HEK293 (cell line): Measurements from ENCODE around the gene CALML3.

Experiments
- CTCF ChIA-PET: fragments of 350-600 bp; formaldehyde crosslinking; extraction: SDS; loops from one replicate; lab custom pipeline; 2021; ENCODE audit warnings: antibody characterized with exemption; lab: Yijun Ruan, JAX
- POLR2A ChIA-PET: fragments of 300-600 bp; formaldehyde crosslinking; extraction: SDS; loops from one replicate; lab custom pipeline; 2020; ENCODE audit warnings: antibody characterized with exemption, inconsistent platforms; lab: Yijun Ruan, JAX
- H3K27ac ChIP-seq: fragments of 200-500 bp; sonication (Bioruptor generic); 2 replicates; pipeline ENCODE4 v1.5.1; 2014; ENCODE audit warnings: low read depth, low read length, control low read depth, inconsistent platforms; ENCODE audit errors: extremely low read depth
- H3K36me3 ChIP-seq, 2 experiments: fragments of 200-500 bp in 1 of 2; sonication (Bioruptor generic) in 1 of 2; 1 replicate in 1 of 2; 2 replicates in 1 of 2; pipeline ENCODE4 v1.5.1; 2014 to 2017; ENCODE audit warnings: inconsistent platforms in 2 of 2, low read length in 2 of 2; ENCODE audit not compliant: control insufficient read depth in 2 of 2, insufficient read depth in 1 of 2
- H3K4me1 ChIP-seq: fragments of 200-500 bp; sonication (Bioruptor generic); 2 replicates; pipeline ENCODE4 v1.5.1; 2014; ENCODE audit warnings: mild to moderate bottlenecking, low read length, inconsistent platforms; ENCODE audit not compliant: control insufficient read depth, insufficient read depth
- H3K4me3 ChIP-seq: 2 replicates; pipeline ENCODE4 v1.5.1; 2011; ENCODE audit warnings: low read depth, mild to moderate bottlenecking, control low read depth, low read length, moderate library complexity
- H3K9me3 ChIP-seq: fragments of 200-500 bp; sonication (Bioruptor generic); 2 replicates; pipeline ENCODE4 v1.5.1; 2014; ENCODE audit warnings: low read depth, low read length, inconsistent platforms; ENCODE audit not compliant: control insufficient read depth, insufficient read depth
- GLI4 ChIP-seq: fragments of 450-650 bp; formaldehyde crosslinking; IDR thresholded peaks from 2 replicates; pipeline ENCODE4 v1.5.1; 2016; ENCODE audit warnings: missing biosample characterization, missing genetic modification characterization
- KLF9 ChIP-seq: fragments of 450-650 bp; formaldehyde crosslinking; IDR thresholded peaks from 2 replicates; pipeline ENCODE4 v1.5.1; 2016; ENCODE audit warnings: missing biosample characterization, missing genetic modification characterization, low read depth
- MYNN ChIP-seq: fragments of 450-650 bp; formaldehyde crosslinking; IDR thresholded peaks from 2 replicates; pipeline ENCODE4 v1.5.1; 2016; ENCODE audit warnings: missing biosample characterization, missing genetic modification characterization, borderline replicate concordance
- PRDM10 ChIP-seq: fragments of 450-650 bp; formaldehyde crosslinking; IDR thresholded peaks from 2 replicates; pipeline ENCODE4 v1.5.1; 2016; ENCODE audit warnings: missing biosample characterization, missing genetic modification characterization
- TSHZ1 ChIP-seq: fragments of 450-650 bp; formaldehyde crosslinking; IDR thresholded peaks from 2 replicates; pipeline ENCODE4 v1.5.1; 2016; ENCODE audit warnings: missing biosample characterization, missing genetic modification characterization, borderline replicate concordance
- ZIC2 ChIP-seq: fragments of 450-650 bp; formaldehyde crosslinking; IDR thresholded peaks from 2 replicates; pipeline ENCODE4 v1.5.1; 2016; ENCODE audit warnings: missing biosample characterization, missing genetic modification characterization
- ZNF114 ChIP-seq: fragments of 450-650 bp; formaldehyde crosslinking; IDR thresholded peaks from 2 replicates; pipeline ENCODE4 v1.5.0; 2017; ENCODE audit warnings: missing biosample characterization, missing genetic modification characterization
- ZNF292 ChIP-seq: fragments of 450-650 bp; formaldehyde crosslinking; IDR thresholded peaks from 2 replicates; pipeline ENCODE4 v1.5.1; 2016; ENCODE audit warnings: low read depth, missing biosample characterization, missing genetic modification characterization, borderline replicate concordance
- ZNF324 ChIP-seq: fragments of 450-650 bp; formaldehyde crosslinking; IDR thresholded peaks from 2 replicates; pipeline ENCODE4 v1.5.1; 2016; ENCODE audit warnings: missing biosample characterization, missing genetic modification characterization
- ZNF645 ChIP-seq: fragments of 450-650 bp; formaldehyde crosslinking; IDR thresholded peaks from 2 replicates; pipeline ENCODE4; 2016; ENCODE audit warnings: missing biosample characterization, missing genetic modification characterization
- ZNF670 ChIP-seq: fragments of 450-650 bp; formaldehyde crosslinking; IDR thresholded peaks from 2 replicates; pipeline ENCODE4 v1.5.1; 2016; ENCODE audit warnings: missing biosample characterization, missing genetic modification characterization, low read depth
- ZSCAN4 ChIP-seq: fragments of 450-650 bp; formaldehyde crosslinking; IDR thresholded peaks from 2 replicates; pipeline ENCODE4 v1.5.1; 2017; ENCODE audit warnings: missing biosample characterization, missing genetic modification characterization

CALML3 gene

GRCh38 chr10:5503477-5503835 lies 21.3 kb upstream of the CALML3 start:
- TF ChIP-seq ZNF114 (tag by site-specific recombination) = no peak
- TF ChIP-seq ZNF324 (tag by site-specific recombination) = no peak
- TF ChIP-seq ZNF292 = no peak
- no peak for TF ChIP-seq ZSCAN4 (tag by site-specific recombination)
- TF ChIP-seq MYNN = no peak
- no peak for TF ChIP-seq ZNF670 (tag by site-specific recombination)
- TF ChIP-seq KLF9 (tag by site-specific recombination) = no peak
- TF ChIP-seq TSHZ1 (tag by site-specific recombination) = no peak
- no peak overlapping the region for H3K4me3 ChIP-seq
- H3K9me3 ChIP-seq = no peaks in the 10 kb centered on the region
- POLR2A ChIA-PET = no interaction called here
- H3K4me1 ChIP-seq = no peaks in the 10 kb centered on the region
- CTCF ChIA-PET = no interaction called here
- no peaks in the 10 kb centered on the region for H3K36me3 ChIP-seq
- no peak overlapping the region for H3K27ac ChIP-seq

- Histone ChIP-seq H3K27ac (no peak overlapping the region), H3K9me3 (no peaks in the 10 kb centered on the region), H3K4me3 (no peak overlapping the region), H3K4me1 (no peaks in the 10 kb centered on the region), H3K36me3 (no peaks in the 10 kb centered on the region)
- ChIA-PET CTCF (interaction anchor here (1.5 kb wide), 1 partner anchor 62 kb away, joined by 4 read pairs; no protein-coding TSS in a partner anchor), POLR2A (no interaction called here)
- TF ChIP-seq ZIC2 (tag by site-specific recombination) = peak; percentile 40
- TF ChIP-seq GLI4 (tag by site-specific recombination) = no peak
These were observed 20.4 kb upstream of the CALML3 start for GRCh38 chr10:5504146-5505072.

GRCh38 chr10:5506246-5506645 lies 18.5 kb upstream of the CALML3 start:
- POLR2A ChIA-PET = no interaction called here
- no peak overlapping the region for H3K27ac ChIP-seq
- H3K4me1 ChIP-seq = no peaks in the 10 kb centered on the region
- no peak overlapping the region for H3K4me3 ChIP-seq
- CTCF ChIA-PET = interaction anchor here (0.6 to 1.5 kb wide), 2 partner anchors 64 to 201 kb away, joined by 3 to 4 read pairs; no protein-coding TSS in a partner anchor
- TF ChIP-seq ZNF645 (tag by site-specific recombination) (no peak), PRDM10 (tag by site-specific recombination) (peak; percentile 84)
- TF ChIP-seq, all 188 proteins: peak for 1
- Histone ChIP-seq H3K9me3 (no peaks in the 10 kb centered on the region), H3K36me3 (no peaks in the 10 kb centered on the region)
